Mesodermal cell (in vitro differentiated cells): Measurements from ENCODE around the gene EIF4B.
"Not testable (repeated sequence)": the region's sequence is repeated elsewhere in the genome, so short reads cannot be mapped to it uniquely, and the experiment has no call there.

Experiments
- H3K27ac ChIP-seq: 2 replicates; pipeline ENCODE4 v1.7.0; 2013; ENCODE audit warnings: mild to moderate bottlenecking, low read depth, low read length, moderate library complexity; ENCODE audit not compliant: severe bottlenecking
- H3K36me3 ChIP-seq: 2 replicates; pipeline ENCODE4 v1.7.1; 2013; ENCODE audit warnings: mild to moderate bottlenecking, low read length, moderate library complexity; ENCODE audit not compliant: control insufficient read depth, insufficient read depth
- H3K4me1 ChIP-seq: one replicate; pipeline ENCODE4 v1.7.1; 2013; ENCODE audit warnings: mild to moderate bottlenecking, low read length; ENCODE audit not compliant: insufficient read depth, control insufficient read depth, poor library complexity, severe bottlenecking
- H3K4me3 ChIP-seq: 2 replicates; pipeline ENCODE4 v1.7.0; 2013; ENCODE audit warnings: low read length, control low read depth, mild to moderate bottlenecking; ENCODE audit not compliant: insufficient read depth, poor library complexity, severe bottlenecking; ENCODE audit errors: extremely low read depth
- H3K9me3 ChIP-seq: 2 replicates; pipeline ENCODE4 v1.7.1; 2013; ENCODE audit warnings: mild to moderate bottlenecking, low read length, moderate library complexity; ENCODE audit not compliant: control insufficient read depth
- WGBS, 2 experiments: methylation state at CpG; one replicate each; pipeline ENCODE4 v1.1.5; 2013; ENCODE audit warnings: missing lambda C conversion rate in 2 of 2; ENCODE audit not compliant: insufficient coverage in 2 of 2; 5-methylcytosine and 5-hydroxymethylcytosine counted together

EIF4B gene

DNA sequence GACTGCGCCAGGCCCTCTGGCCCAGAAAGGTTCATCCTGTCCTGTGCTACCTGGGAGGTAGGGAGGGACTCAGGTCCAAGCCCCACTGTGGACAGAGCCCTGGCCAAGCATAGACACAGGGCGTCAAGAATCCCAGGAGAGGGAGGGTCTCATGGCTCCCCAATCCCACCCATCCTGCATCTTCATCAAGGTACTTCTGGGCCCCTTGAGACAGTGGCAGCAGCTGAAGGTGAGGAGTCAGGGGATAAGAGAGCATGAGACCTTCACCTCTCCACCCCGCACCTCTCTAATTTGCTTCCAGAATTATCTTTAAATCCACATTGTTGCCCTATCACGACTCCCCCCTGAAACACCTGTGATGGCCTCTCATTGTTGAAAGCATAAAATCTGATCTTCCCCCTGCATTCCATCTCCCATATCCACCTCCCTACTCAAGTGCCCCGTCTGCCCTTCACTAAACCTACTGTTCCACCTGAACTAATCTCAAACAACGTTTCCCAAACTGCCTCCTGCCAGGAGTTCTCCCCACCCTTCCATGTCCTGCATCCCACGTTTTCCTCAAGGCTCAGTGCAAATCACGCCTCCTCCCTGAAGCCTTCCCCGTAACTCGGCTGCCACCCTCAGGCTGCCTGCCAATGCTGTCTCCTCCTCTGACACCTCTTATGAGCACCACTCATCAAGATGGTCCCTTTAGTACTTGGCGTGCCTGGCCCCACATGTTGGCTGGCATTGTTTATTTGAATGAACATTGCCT is 30.3 kb upstream of the EIF4B start:
- Histone ChIP-seq H3K4me3 (peak overlapping the region; percentile 11), H3K4me1 (peaks cover 58% of the 10 kb centered on the region), H3K9me3 (no peaks in the 10 kb centered on the region), H3K27ac (peak overlapping the region; percentile 99), H3K36me3 (no peaks in the 10 kb centered on the region)
- WGBS, 2 experiments = 48% methylated on average over 10 to 11 of the region's 11 CpGs

DNA sequence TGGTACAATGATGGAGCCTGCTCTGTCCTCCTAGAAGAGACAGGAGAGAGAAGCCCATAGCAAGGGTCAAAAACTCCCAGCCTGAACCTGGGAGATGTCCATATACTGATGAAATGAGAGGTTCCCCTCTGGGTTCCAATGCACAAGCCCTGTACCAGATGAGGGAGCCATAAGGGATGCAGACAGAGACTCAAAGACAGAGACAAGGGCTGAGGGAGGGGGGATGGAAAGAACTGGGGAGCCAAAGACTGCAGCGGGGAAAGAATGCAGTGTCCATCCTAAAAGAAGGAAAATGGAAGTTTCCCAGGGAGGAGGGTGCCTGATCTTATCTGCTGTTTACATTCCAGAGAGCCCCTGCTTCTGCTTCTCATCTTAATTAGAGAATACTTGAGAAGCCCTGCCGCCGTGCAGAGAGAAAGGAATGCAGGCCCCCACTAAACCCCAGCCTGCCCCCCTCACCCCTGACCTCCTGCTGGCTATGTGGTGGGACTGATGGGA is 29.6 kb upstream of the EIF4B start:
- Histone ChIP-seq H3K4me3 (no peak overlapping the region), H3K9me3 (no peaks in the 10 kb centered on the region), H3K4me1 (peaks cover 56% of the 10 kb centered on the region), H3K27ac (peak overlapping the region; percentile 99), H3K36me3 (no peaks in the 10 kb centered on the region)
- 0 to 11% methylated on average over 1 of the region's 3 CpGs for WGBS, 2 experiments

DNA sequence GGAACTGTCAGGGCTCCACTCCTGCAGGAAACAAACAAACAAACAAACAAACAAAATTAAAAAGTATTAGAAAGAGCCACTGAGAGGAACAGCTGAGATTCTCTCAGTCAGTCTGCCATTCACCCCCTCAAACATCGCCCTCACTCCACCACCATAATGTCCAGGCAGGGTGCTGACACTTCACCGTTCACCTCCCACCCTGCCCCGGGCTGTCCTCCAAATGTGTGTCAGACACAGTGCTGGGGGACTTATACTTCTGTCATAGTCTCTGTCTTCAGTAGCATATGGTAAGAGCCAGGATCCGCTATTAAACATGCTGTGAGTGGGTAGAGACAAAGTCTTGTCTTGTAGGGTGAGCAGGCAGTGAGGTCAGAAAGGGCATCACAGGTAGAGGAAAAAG is 29.1 kb upstream of the EIF4B start:
- H3K4me1 ChIP-seq = peaks cover 51% of the 10 kb centered on the region
- H3K27ac ChIP-seq = peak overlapping the region; percentile 99
- H3K36me3 ChIP-seq = no peaks in the 10 kb centered on the region
- no peak overlapping the region for H3K4me3 ChIP-seq
- 70 to 90% methylated on average over 2 to 3 of the region's 4 CpGs for WGBS, 2 experiments
- no peaks in the 10 kb centered on the region for H3K9me3 ChIP-seq

DNA sequence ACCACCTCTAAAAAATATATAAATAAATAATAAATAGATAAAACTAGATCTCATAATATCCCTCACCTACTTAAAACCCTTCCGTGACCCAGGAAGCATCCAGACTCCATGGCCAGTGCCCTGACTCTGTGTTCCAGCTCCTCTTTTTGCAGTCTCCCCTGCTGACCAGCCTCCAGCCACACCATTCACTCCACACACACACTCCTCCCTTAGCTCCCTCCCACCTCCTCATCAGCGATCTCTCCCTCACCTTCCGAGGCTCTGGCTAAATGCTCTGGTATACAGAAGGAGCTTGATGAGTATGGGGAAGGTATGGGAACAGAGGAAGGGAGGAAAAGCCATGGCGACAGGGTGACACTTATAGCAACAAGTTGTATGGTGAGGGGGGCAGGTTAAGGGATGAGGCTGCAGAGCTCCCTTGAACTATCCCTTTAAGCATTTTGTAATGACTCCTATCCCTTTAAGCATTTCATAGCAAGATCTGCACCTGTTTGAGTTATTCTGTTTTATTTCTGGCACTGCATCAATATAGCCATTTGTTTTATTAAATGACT is 26.1 kb upstream of the EIF4B start:
- WGBS, 2 experiments = 0 to 67% methylated on average over 1 of the region's 4 CpGs
- H3K4me1 ChIP-seq = peaks cover 30% of the 10 kb centered on the region
- no peaks in the 10 kb centered on the region for H3K36me3 ChIP-seq
- no peak overlapping the region for H3K27ac ChIP-seq
- H3K4me3 ChIP-seq = no peak overlapping the region
- H3K9me3 ChIP-seq = no peaks in the 10 kb centered on the region

DNA sequence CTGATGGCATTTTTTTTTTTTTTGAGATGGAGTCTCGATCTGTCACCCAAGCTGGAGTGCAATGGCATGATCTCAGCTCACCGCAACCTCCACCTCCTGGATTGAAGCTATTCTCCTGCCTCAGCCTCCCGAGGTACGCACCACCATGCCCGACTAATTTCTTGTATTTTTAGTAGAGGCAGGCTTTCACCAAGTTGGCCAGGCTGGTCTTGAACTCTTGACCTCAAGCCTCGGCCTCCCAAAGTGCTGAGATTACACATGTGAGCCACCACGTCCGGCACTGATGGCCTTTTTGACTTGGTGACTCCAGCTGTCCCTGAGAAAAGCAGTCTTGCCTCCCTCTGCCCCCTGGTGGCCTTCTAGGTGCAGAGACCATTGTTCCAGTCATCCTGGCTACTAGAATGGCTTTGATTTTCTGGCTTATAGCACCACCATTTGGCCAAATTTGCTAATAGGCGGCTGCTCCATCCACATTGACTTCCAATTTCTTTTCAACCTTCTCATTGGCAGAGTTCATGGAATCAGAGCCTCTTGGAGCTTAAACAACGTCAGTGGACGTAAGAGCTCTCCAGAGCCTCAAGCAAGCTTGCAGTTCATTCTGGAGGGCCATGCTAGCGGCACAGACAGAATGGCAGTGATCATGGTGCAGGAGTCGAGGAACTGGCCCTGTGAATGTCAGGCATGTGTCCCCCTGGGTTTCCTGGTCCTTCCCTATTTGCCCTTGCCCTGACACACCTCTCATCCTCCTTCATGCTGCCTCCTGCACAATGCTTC is 25.4 kb upstream of the EIF4B start:
- Histone ChIP-seq H3K36me3 (no peaks in the 10 kb centered on the region), H3K4me1 (peaks cover 23% of the 10 kb centered on the region), H3K9me3 (no peaks in the 10 kb centered on the region), H3K4me3 (no peak overlapping the region), H3K27ac (no peak overlapping the region)
- 39 to 42% methylated on average over 11 of the region's 13 CpGs for WGBS, 2 experiments

DNA sequence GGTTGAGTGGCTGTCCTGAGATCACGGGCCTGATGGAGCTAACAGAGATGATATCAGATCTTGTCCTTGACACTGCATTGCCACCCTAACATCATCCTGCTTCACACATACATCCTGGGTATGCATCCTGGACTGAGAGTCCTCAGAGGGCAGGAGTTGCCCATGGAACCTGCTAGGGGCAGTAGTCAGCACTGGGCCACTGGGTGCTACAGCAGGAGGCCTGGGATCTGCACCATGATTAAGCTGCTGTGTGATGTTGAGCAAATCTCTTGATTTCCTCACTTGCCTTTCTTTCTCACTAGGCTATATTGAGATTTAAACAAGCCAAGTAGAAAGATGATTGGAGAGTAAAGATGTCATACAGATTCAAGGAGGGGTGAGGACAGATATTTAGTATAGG is 22.1 kb upstream of the EIF4B start:
- Histone ChIP-seq H3K4me3 (no peak overlapping the region), H3K9me3 (no peaks in the 10 kb centered on the region), H3K4me1 (peaks cover 3% of the 10 kb centered on the region), H3K27ac (no peak overlapping the region), H3K36me3 (no peaks in the 10 kb centered on the region)
- no CpG with 5 or more reads among the region's 1 CpG for WGBS, 2 experiments

DNA sequence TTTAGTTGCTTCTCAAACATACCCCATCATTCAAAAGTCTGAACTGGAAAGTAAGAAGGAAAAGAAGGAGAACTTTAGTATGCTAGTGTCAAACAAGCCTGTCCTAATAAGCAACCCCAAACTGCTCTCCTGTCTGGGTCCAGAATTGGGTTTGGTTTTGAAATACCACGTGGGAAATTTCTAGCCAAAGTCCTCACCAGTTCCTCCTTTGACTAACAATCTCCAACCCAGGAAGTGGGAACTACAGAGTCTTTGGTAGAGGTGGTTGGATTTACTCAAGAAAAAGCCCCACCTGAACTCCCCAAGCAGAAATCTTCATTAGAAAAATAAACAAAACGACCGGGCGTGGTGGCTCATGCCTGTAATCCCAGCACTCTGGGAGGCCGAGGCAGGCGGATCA is 17.4 kb upstream of the EIF4B start:
- no peaks in the 10 kb centered on the region for H3K36me3 ChIP-seq
- no peak overlapping the region for H3K4me3 ChIP-seq
- WGBS, 2 experiments = 89% methylated on average over 4 of the region's 6 CpGs; no CpG with 5 or more reads in 1 of the 2 experiments
- no peak overlapping the region for H3K27ac ChIP-seq
- H3K9me3 ChIP-seq = no peaks in the 10 kb centered on the region
- H3K4me1 ChIP-seq = peaks cover 17% of the 10 kb centered on the region

DNA sequence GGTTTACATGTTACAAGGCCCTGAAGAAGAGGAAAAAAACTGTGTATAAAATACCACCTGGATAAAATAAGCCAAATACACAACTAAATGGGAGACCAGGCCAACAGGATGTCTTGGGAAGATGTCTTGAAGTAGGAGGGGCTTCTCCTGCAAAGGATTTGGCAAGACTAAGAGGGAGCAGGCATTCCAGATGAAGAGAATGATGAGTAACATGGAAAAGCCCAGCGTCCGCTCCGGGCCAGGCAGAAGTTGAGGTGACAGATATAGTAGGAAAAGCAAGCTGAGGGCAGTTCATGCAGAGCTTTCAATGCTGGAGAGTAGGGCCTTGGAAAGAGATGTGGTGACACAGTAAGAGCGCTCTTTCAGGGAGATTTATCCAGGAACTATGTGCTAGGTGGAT is 16.1 kb upstream of the EIF4B start:
- H3K9me3 ChIP-seq = no peaks in the 10 kb centered on the region
- no peak overlapping the region for H3K27ac ChIP-seq
- peaks cover 17% of the 10 kb centered on the region for H3K4me1 ChIP-seq
- no peak overlapping the region for H3K4me3 ChIP-seq
- WGBS, 2 experiments = 88 to 100% methylated on average over 4 of the region's 4 CpGs
- no peaks in the 10 kb centered on the region for H3K36me3 ChIP-seq

DNA sequence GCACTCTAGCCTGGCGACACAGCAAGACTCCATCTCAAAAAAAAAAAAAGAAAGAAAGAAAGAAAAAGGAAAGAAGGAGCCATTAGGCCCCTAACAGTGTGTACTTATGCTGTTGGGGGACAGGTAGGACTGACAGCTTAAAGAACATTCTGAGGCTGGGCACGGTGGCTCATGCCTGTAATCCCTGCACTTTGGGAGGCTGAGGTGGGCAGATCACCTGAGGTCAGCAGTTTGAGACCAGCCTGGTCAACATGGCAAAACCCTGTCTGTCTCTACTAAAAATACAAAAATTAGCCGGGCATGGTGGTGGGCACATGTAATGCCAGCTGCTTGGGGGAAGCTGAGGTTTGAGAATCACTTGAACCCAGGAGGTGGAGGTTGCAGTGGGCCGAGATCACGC is 14.0 kb upstream of the EIF4B start:
- WGBS, 2 experiments = 87 to 89% methylated on average over 3 to 4 of the region's 5 CpGs
- not testable (repeated sequence) for H3K4me3 ChIP-seq, H3K27ac ChIP-seq, H3K9me3 ChIP-seq, H3K36me3 ChIP-seq
- peaks cover 17% of the 10 kb centered on the region for H3K4me1 ChIP-seq

DNA sequence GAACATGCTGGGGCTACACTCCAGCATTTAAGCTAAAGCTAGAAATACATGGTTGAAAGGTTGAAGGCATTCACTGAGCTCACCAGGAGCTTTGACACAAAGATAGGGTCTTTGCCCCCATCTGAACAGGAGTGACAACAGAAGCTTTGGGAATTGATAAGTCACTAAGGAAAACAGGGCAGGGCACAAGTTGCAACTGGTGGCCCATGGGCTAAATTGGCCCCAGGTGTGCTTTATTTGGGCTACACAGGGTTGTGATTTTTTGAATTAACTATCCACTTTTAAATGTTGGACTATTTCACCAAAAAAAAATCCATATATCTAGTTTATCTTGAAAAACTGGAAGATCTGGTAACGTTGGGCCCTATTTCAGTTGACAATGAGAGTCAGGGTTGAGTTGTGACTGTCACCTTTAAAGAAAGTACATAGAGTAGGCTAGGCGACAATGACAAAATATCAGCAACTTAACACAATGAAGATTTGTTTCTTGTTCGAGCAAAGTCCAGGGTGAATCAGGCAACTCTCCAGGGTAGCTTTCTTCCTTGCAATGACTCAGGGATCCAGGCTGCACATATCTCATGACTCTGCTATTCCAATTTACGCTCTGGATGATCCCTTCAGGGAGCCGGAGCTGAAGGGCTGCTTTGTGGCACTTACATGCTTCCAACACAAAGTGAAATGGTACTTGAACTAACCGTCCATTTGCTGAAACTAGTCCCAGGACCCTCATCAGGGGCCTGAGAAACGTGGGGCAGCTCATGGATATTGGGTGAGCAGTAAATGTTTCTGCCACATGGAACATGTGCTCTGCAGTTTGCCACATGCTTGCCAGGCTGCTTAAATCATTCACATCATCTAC is 13.3 kb upstream of the EIF4B start:
- Histone ChIP-seq H3K9me3 (no peaks in the 10 kb centered on the region), H3K36me3 (no peaks in the 10 kb centered on the region), H3K4me3 (no peak overlapping the region), H3K4me1 (peaks cover 17% of the 10 kb centered on the region), H3K27ac (peak overlapping the region; percentile 54)
- WGBS, 2 experiments = 71 to 85% methylated on average over 5 to 6 of the region's 7 CpGs
